ENCODE results near the gene DPP6.
A peak's percentile ranks its signal among the peaks of the same experiment; 100 is the strongest.

DPP6 gene

DNA sequence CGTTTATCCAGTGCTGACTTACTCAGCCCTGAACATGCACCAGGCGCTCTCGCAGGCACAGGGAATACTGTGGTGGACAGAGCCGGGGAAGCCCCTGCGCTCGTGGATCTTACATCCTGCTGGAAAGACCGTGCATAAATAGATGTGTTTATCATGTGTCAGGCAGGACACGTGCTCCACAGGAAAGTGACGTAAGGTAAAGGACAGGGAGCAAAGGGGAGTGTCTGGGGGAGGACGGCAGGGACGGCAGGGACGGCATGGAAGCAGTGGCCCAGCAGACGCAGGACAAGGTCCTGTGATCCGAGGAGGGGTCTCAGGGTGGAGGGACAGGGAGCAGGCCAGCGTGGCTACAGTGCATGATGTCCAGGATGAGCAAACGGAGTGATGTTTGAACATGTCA is 540.2 kb downstream of the DPP6 start:
- DNase-seq (ENCODE audit: low read depth) = no peak
- TF ChIP-seq, protein P1, sequence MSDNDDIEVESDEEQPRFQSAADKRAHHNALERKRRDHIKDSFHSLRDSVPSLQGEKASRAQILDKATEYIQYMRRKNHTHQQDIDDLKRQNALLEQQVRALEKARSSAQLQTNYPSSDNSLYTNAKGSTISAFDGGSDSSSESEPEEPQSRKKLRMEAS (IDR thresholded peaks at IDR 0.05; ENCODE audit: low read depth, low read length) = peak; percentile 28; the same call in 1 of the 2 replicates
- TF ChIP-seq MYC (IDR thresholded peaks at IDR 0.05; ENCODE audit: low read depth, low read length) = no peak
- H3K4me3 ChIP-seq (ENCODE audit: low read depth, low read length) = no peak overlapping the region

DNA sequence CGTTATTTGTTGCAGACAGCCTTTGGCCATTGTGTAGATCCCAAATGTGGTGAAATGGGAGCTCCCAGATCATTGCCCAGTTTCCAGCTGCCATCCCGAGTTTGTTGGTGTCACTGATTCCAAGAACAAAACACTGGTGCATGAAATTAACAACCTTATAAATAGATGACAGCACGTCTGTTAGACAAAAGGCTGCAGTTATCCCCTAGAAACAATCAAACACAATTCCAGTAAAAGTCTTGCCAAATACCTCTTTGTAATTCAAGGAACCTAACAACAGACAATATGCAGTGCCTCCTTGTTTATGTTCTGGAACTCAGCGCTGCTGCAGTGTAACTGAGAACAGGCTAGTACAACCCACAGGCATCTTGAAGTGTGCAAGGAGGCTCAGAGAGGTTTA is 546.2 kb downstream of the DPP6 start:
- H3K4me3 ChIP-seq (ENCODE audit: low read depth, low read length) = no peak overlapping the region
- TF ChIP-seq MYC (IDR thresholded peaks at IDR 0.05; ENCODE audit: low read depth, low read length) = no peak
- TF ChIP-seq, protein P1 (IDR thresholded peaks at IDR 0.05; ENCODE audit: low read depth, low read length) = no peak
- no peak for TF ChIP-seq POLR2A (IDR thresholded peaks at IDR 0.05; ENCODE audit: extremely low read depth, insufficient read length)
- TF ChIP-seq, protein P2, sequence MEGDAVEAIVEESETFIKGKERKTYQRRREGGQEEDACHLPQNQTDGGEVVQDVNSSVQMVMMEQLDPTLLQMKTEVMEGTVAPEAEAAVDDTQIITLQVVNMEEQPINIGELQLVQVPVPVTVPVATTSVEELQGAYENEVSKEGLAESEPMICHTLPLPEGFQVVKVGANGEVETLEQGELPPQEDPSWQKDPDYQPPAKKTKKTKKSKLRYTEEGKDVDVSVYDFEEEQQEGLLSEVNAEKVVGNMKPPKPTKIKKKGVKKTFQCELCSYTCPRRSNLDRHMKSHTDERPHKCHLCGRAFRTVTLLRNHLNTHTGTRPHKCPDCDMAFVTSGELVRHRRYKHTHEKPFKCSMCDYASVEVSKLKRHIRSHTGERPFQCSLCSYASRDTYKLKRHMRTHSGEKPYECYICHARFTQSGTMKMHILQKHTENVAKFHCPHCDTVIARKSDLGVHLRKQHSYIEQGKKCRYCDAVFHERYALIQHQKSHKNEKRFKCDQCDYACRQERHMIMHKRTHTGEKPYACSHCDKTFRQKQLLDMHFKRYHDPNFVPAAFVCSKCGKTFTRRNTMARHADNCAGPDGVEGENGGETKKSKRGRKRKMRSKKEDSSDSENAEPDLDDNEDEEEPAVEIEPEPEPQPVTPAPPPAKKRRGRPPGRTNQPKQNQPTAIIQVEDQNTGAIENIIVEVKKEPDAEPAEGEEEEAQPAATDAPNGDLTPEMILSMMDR (IDR thresholded peaks at IDR 0.05; ENCODE audit: low read depth, low read length) = no peak
- no peak for DNase-seq (ENCODE audit: low read depth)

DNA sequence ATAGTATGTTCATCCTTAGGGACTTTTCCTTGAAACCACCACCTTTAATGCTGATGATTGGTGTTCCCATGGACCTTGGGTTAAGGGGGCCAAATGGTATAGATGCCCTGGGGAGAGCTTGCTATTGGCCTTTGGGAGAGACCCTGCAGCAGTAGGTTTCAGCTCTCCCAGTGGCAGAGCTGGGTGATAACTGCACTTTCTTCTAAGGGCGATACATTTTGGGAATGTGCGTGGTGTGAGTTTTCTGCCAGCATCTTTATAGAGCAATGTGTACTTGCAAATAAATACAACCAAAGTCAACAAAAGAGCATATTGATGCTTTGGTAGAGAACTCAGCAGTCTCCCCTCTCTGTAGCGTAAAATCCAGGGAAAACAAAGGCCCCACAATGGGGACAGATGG is 546.7 kb downstream of the DPP6 start:
- no peak overlapping the region for H3K4me3 ChIP-seq (ENCODE audit: low read depth, low read length)
- DNase-seq (ENCODE audit: low read depth) = no peak
- TF ChIP-seq POLR2A (IDR thresholded peaks at IDR 0.05; ENCODE audit: extremely low read depth, insufficient read length) = no peak

DNA sequence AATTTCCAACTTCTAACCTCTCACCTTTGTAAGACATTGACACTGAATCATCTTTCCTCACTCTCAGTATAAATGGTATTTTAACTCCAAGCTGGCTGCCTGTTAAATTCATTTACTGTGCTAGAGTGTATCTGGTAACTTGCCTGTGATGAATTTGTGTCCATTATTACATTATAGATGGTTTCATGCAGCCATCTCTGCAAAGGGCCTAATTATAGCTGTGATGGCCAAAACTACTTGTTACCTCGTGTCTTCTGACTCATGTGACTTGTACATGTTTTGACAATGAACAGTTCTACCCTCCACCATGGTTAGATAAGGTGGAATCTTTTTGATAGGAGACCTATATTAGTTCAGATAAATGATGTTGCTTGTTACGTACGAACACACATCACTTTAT is 558.7 kb downstream of the DPP6 start:
- H3K4me3 ChIP-seq (ENCODE audit: low read depth, low read length) = no peak overlapping the region
- DNase-seq (ENCODE audit: low read depth) = no peak
- TF ChIP-seq, protein P1 (IDR thresholded peaks at IDR 0.05; ENCODE audit: low read depth, low read length) = no peak
- no peak for TF ChIP-seq MYC (IDR thresholded peaks at IDR 0.05; ENCODE audit: low read depth, low read length)
- TF ChIP-seq, protein P2 (IDR thresholded peaks at IDR 0.05; ENCODE audit: low read depth, low read length) = no peak
- TF ChIP-seq POLR2A (IDR thresholded peaks at IDR 0.05; ENCODE audit: extremely low read depth, insufficient read length) = no peak

DNA sequence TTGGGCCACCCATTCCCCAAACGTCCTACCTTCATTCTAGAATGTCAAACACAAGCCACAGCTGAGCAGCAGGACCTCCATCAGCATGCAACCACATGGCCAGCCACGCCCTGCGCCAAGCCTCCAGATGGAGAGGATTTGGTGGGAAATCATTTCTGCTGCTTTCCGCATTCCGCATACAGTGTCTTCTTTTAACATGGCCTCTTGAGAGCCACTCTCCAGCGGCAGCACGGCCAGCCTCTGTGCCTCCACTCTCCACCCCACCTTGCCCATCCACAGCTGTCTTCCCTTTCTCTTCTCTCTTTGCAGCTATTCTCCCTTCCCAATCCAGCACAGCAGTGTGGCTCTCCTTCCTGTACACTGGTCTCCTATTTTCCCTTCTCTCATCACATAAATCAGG is 561.6 kb downstream of the DPP6 start:
- no peak for DNase-seq (ENCODE audit: low read depth)
- H3K4me3 ChIP-seq (ENCODE audit: low read depth, low read length) = no peak overlapping the region
- TF ChIP-seq, protein P1 (IDR thresholded peaks at IDR 0.05; ENCODE audit: low read depth, low read length) = no peak
- TF ChIP-seq MYC (IDR thresholded peaks at IDR 0.05; ENCODE audit: low read depth, low read length) = no peak
- TF ChIP-seq, protein P2 (IDR thresholded peaks at IDR 0.05; ENCODE audit: low read depth, low read length) = no peak
- TF ChIP-seq POLR2A (IDR thresholded peaks at IDR 0.05; ENCODE audit: extremely low read depth, insufficient read length) = no peak

DNA sequence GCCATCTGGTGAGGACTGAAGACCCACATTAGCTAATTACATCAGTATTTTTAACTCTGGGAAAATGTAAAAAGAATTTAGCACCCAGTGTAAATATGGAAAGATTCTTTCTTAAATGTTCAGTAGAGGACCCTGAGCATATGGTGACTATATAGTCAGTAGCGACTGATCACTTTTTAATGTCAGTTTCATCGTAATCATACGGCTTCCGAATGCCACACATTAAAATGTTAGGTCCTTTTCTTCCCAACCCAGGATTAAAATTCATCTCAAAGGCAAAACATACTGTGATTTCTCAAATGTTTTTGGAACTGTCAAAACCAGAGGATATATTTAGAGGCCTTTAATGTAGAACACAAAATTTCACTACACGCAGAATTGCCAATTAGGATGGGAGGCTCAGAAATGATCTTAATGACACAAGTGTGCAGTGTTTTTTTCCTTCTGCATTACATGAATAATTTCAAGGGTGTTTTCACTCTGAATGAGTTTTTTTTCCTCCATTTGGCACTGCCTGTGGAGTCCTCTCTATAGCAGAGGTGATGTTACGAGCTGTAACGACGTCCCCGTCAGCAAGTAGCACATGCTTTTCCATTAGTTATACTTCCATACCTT is 568.0 kb downstream of the DPP6 start:
- no peak for TF ChIP-seq POLR2A (IDR thresholded peaks at IDR 0.05; ENCODE audit: extremely low read depth, insufficient read length)
- no peak overlapping the region for H3K4me3 ChIP-seq (ENCODE audit: low read depth, low read length)
- DNase-seq (ENCODE audit: low read depth) = no peak

DNA sequence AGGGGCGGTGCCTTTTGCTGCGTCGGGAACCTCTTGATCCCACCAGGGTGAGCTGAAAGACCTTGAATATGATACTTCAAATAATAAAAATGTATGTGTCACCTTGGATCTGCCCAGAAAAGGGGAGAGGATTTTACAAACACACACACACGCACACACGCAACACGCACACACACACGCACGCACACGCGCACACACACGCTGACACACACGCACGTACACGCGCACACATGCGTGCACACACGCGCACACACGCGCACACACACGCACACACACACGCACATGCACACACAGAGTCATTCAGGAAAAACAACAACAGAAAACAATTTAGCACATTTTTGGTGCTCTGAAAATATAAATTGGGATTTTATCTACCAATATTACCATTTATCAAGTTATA is 571.2 kb downstream of the DPP6 start:
- no peak overlapping the region for H3K4me3 ChIP-seq (ENCODE audit: low read depth, low read length)
- no peak for DNase-seq (ENCODE audit: low read depth)
- TF ChIP-seq, protein P2 (IDR thresholded peaks at IDR 0.05; ENCODE audit: low read depth, low read length) = no peak
- TF ChIP-seq, protein P1 (IDR thresholded peaks at IDR 0.05; ENCODE audit: low read depth, low read length) = no peak
- TF ChIP-seq POLR2A (IDR thresholded peaks at IDR 0.05; ENCODE audit: extremely low read depth, insufficient read length) (no peak), MYC (IDR thresholded peaks at IDR 0.05; ENCODE audit: low read depth, low read length) (no peak)
